T-helper 17 cell (primary cell): ENCODE measurements around the gene ELP1. TPM values are rescaled to one million over a fixed set of nuclear protein-coding genes. Genes with fewer than 3 reads are reported as not detected.
A peak's percentile ranks its signal among the peaks of the same experiment; 100 is the strongest.
"Not testable (repeated sequence)": the region's sequence is repeated elsewhere in the genome, so short reads cannot be mapped to it uniquely, and the experiment has no call there.

Experiments used
- ATAC-seq: fragments of 150-1000 bp; cut with Tn5 transposase; 2 replicates; pipeline ENCODE4 v1.10.0; 2021; ENCODE audit warnings: mild to moderate bottlenecking, moderate library complexity
- DNase-seq, 3 donors: peaks; one replicate each; pipeline versions ENCODE4 v3.0.0 to v3.0.0-alpha.2; 2020 to 2021
- H3K9me3 ChIP-seq: one replicate; pipeline ENCODE4 v1.7.0; 2013; ENCODE audit warnings: low read length, mild to moderate bottlenecking; ENCODE audit not compliant: control insufficient read depth, poor library complexity, severe bottlenecking
- H3K27ac Mint-ChIP-seq: one replicate; pipeline ENCODE4 v1.8.0; 2022; ENCODE audit warnings: mild to moderate bottlenecking, moderate library complexity, mixed read lengths
- H3K27me3 Mint-ChIP-seq: one replicate; pipeline ENCODE4 v1.8.0; 2022; ENCODE audit warnings: mixed read lengths
- H3K36me3 Mint-ChIP-seq: one replicate; pipeline ENCODE4 v1.8.0; 2022; ENCODE audit warnings: low read depth, mixed read lengths
- H3K4me1 Mint-ChIP-seq: one replicate; pipeline ENCODE4 v1.8.0; 2022; ENCODE audit warnings: mild to moderate bottlenecking, mixed read lengths
- H3K4me3 Mint-ChIP-seq: one replicate; pipeline ENCODE4 v1.8.0; 2022; ENCODE audit warnings: mild to moderate bottlenecking, moderate library complexity, mixed read lengths
- total RNA-seq, 4 donors: library from RNA in 2 of 4; stranded (reverse) in 2 of 4; gene quantifications; one replicate each; pipeline ENCODE4 v1.2.3 and lab custom pipeline; 2022 to 2026

ELP1 gene, protein sequence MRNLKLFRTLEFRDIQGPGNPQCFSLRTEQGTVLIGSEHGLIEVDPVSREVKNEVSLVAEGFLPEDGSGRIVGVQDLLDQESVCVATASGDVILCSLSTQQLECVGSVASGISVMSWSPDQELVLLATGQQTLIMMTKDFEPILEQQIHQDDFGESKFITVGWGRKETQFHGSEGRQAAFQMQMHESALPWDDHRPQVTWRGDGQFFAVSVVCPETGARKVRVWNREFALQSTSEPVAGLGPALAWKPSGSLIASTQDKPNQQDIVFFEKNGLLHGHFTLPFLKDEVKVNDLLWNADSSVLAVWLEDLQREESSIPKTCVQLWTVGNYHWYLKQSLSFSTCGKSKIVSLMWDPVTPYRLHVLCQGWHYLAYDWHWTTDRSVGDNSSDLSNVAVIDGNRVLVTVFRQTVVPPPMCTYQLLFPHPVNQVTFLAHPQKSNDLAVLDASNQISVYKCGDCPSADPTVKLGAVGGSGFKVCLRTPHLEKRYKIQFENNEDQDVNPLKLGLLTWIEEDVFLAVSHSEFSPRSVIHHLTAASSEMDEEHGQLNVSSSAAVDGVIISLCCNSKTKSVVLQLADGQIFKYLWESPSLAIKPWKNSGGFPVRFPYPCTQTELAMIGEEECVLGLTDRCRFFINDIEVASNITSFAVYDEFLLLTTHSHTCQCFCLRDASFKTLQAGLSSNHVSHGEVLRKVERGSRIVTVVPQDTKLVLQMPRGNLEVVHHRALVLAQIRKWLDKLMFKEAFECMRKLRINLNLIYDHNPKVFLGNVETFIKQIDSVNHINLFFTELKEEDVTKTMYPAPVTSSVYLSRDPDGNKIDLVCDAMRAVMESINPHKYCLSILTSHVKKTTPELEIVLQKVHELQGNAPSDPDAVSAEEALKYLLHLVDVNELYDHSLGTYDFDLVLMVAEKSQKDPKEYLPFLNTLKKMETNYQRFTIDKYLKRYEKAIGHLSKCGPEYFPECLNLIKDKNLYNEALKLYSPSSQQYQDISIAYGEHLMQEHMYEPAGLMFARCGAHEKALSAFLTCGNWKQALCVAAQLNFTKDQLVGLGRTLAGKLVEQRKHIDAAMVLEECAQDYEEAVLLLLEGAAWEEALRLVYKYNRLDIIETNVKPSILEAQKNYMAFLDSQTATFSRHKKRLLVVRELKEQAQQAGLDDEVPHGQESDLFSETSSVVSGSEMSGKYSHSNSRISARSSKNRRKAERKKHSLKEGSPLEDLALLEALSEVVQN (N-terminal part only)
- total RNA-seq (10 to 100 TPM; 22.0 to 23.2 TPM), total RNA-seq (lab: John Stamatoyannopoulos, UW) (147 to 159 reads per million in 2 donors)

- peak; percentile 87 to 89 (median 88) for DNase-seq
- ATAC-seq: peak; percentile 88
- Mint-ChIP-seq H3K27me3 (no peaks in the 10 kb centered on the region), H3K27ac (peak within 1 kb of the TSS; percentile 94), H3K36me3 (peaks cover 7% of the 10 kb centered on the region), H3K4me1 (peaks cover 24% of the 10 kb centered on the region), H3K4me3 (peak within 1 kb of the TSS; percentile 99)
- no peaks in the 10 kb centered on the region for H3K9me3 ChIP-seq
Measured at GRCh38 chr9:108933718-108934322, at the start of gene ELP1. Gene ELP1 (minus strand): TSS chr9:108934124. CDS start chr9:108931146, 2,978 bp downstream.

DNA sequence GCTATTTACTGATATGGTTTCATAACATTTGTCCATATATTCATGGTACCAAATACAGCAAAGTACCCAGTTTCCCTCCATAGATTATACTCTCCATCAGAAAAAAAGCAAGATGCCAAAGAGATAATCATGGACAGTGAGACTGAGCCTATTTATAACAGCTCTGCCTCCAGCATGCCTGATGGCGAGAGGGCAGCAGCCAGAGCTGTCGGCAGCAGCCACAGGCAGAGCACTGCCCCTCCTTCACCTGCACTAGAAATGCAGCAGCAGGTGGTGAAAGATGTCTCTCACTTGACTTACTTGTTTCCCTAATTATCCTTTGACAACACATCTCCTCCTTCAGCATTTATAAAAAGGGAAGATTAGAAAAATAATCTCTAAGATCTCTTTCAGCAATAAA lies 47.0 kb upstream of the ELP1 start:
- H3K27me3 Mint-ChIP-seq: no peaks in the 10 kb centered on the region
- no peak overlapping the region for H3K27ac Mint-ChIP-seq
- H3K4me3 Mint-ChIP-seq: no peak overlapping the region
- ATAC-seq (no peak), DNase-seq (no peak)
- H3K4me1 Mint-ChIP-seq: no peaks in the 10 kb centered on the region
- H3K36me3 Mint-ChIP-seq: peaks cover 3% of the 10 kb centered on the region
- no peaks in the 10 kb centered on the region for H3K9me3 ChIP-seq

DNA sequence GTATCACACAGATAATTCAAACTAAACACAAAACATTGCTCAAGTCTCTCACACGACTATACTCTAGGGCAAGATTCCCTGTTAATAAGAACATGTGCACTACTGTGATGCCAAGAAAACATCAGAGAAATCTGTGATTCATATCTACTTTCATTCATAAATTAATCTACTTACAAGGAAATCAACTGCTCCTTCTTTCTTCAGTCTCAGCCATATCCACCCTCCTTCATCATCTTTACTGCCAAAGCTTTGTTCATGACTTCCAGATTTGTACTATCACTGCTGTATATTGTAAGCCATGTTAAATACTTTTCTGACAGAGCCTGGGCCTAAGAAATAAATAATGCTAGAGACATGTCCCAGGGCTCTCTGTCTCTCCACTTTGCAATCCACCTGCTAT lies 44.3 kb upstream of the ELP1 start:
- Mint-ChIP-seq H3K27me3 (no peaks in the 10 kb centered on the region), H3K27ac (peak overlapping the region; percentile 34), H3K4me1 (no peaks in the 10 kb centered on the region), H3K4me3 (no peak overlapping the region), H3K36me3 (peaks cover 3% of the 10 kb centered on the region)
- DNase-seq: no peak
- no peak for ATAC-seq
- H3K9me3 ChIP-seq: no peaks in the 10 kb centered on the region

DNA sequence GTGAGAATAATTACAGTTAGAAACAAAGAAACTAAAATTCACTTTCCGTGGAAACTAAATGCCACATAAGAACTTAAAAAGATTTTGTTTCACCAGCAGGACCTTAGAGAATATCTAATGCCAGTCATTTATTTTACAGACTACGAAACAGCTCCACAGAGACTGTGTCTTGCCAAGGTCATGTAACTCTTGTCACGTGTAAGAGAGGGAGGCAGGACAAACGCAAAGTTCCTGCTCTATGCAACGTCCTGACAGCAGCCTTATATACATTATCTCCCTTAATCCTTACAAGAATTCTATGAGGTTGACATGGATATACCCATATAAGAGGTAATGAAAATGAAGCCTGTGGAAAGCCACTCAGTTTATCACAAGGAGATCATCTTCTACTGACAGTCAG lies 40.0 kb upstream of the ELP1 start:
- H3K9me3 ChIP-seq: no peaks in the 10 kb centered on the region
- ATAC-seq (no peak), DNase-seq (no peak)
- Mint-ChIP-seq H3K4me3 (no peak overlapping the region), H3K27me3 (no peaks in the 10 kb centered on the region), H3K4me1 (no peaks in the 10 kb centered on the region), H3K36me3 (peaks cover 3% of the 10 kb centered on the region), H3K27ac (no peak overlapping the region)

DNA sequence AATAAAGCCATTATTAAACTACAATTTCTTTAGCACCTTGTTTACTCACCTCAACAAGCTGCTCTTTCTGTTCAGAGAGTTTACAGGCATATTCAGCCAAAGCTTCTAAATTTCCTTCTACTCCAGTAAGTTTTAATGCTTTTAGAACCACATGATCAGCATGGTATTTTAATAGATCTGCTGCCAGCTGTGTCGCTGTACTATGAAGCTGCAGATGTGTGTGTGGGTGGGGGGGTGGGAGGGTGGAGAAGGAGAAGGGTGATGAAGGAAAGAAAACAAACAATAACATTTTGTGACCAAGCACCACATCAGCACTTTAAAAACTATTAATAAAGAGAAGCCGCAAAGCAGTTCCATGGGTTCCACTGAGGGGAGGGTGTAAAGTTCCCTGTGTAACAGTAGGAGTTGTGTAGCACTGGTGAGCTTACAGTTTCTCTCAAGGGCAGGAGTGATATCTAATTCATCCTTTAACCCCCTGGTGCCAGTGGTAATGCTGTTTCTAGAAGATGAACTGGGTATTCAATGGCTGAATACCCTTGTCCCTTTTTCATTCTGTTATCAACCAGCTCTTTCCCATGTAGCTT lies 38.8 kb upstream of the ELP1 start:
- Mint-ChIP-seq H3K4me3 (no peak overlapping the region), H3K4me1 (no peaks in the 10 kb centered on the region), H3K36me3 (no peaks in the 10 kb centered on the region), H3K27me3 (no peaks in the 10 kb centered on the region), H3K27ac (no peak overlapping the region)
- DNase-seq (no peak), ATAC-seq (no peak)
- H3K9me3 ChIP-seq: no peaks in the 10 kb centered on the region

DNA sequence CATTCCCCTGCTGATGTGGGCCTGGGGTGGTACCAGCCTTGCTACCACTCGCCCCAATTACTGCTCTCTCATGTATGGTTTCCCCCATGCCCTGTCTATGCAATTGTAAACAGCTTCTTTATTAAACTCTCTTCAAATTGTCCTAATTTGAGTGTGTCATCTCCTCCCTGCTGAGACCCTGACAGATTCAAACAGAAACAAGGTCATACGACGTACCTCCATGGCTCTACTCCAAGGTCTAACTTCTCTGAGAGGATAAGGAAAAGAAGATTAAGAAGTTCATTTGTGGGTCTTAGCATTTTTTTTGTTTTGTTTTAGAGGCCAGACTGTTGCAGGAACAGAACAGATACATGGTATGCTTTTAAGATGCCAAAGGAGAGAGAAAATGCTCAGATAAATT lies 38.3 kb upstream of the ELP1 start:
- no peaks in the 10 kb centered on the region for H3K36me3 Mint-ChIP-seq
- DNase-seq (no peak), ATAC-seq (no peak)
- no peak overlapping the region for H3K4me3 Mint-ChIP-seq
- no peaks in the 10 kb centered on the region for H3K4me1 Mint-ChIP-seq
- no peaks in the 10 kb centered on the region for H3K27me3 Mint-ChIP-seq
- H3K27ac Mint-ChIP-seq: no peak overlapping the region
- H3K9me3 ChIP-seq: no peaks in the 10 kb centered on the region

DNA sequence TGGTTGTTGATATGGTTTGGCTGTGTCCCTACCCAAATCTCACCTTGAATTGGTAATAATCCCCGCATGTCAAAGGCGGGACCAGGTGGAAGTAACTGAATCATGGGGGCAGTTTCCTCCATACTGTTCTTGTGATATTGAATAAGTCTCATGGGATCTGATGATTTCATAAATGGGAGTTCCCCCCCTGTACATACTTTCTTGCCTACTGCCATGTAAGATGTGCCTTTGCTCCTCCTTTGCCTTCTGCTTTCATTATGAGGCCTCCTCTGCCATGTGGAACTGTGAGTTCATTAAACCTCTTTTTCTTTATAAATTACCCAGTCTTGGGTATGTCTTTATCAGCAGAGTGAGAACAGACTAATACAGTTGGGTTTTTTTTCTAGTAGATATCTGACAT lies 37.5 kb upstream of the ELP1 start:
- not testable (repeated sequence) for H3K4me3 Mint-ChIP-seq, H3K27ac Mint-ChIP-seq, H3K9me3 ChIP-seq, DNase-seq, ATAC-seq, H3K27me3 Mint-ChIP-seq, H3K4me1 Mint-ChIP-seq, H3K36me3 Mint-ChIP-seq

GRCh38 chr9:108967916-108968315 lies 34.0 kb upstream of the ELP1 start:
- no peaks in the 10 kb centered on the region for H3K36me3 Mint-ChIP-seq
- ATAC-seq (no peak), DNase-seq (no peak)
- no peak overlapping the region for H3K27ac Mint-ChIP-seq
- H3K27me3 Mint-ChIP-seq: no peaks in the 10 kb centered on the region
- no peaks in the 10 kb centered on the region for H3K9me3 ChIP-seq
- no peak overlapping the region for H3K4me3 Mint-ChIP-seq
- no peaks in the 10 kb centered on the region for H3K4me1 Mint-ChIP-seq

DNA sequence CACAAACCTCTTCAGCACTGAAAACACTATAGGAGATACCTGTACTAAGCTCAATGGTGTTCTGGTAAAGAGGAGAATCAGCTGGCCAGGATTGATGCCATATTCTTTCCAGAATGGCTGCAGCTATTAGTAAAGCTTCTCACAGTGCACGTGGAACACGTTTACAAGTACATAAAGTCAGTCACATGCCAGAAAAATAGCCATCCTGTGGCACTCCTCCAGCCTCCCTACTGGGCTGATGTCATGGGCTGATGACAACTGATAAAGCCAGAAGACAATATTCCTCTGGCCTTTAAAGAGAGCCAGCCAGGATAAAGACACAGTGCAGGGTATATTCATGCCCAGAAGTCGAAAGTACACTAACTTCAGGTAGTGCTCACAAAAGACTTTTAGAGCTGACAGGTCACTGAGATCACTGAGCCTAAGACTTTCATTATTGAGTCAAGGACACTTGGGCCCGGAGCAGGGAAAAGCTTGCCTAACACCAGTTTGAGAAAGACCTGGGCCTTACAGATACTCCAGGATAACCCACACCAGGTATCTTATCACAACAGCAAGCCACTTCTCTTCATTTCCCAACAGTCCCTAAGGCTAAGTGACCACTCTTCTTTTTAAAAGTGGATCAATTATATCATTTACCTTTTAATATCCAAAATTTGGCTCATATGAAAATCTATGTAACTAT lies 29.7 kb upstream of the ELP1 start:
- Mint-ChIP-seq H3K27me3 (no peaks in the 10 kb centered on the region), H3K36me3 (no peaks in the 10 kb centered on the region), H3K27ac (no peak overlapping the region), H3K4me3 (no peak overlapping the region), H3K4me1 (no peaks in the 10 kb centered on the region)
- ATAC-seq (no peak), DNase-seq (no peak)
- H3K9me3 ChIP-seq: no peaks in the 10 kb centered on the region

DNA sequence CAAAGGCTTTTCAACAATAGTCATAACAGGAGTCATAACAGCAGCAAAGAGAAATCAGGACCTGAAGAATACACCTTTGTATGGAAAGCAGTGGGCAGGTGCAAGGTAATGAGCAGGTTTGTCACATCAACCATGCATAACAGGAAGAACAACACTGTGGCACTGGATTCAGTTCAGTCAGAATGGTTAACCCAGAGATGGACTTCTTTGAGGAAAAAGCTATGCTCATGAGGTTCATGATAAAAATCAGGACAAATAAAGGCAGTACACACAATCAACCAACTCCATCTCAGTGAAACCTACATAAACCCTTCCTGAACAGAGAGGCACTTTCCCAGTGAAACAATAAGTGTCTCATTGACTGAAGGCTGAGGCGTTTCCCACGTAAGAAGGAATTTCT lies 27.2 kb upstream of the ELP1 start:
- Mint-ChIP-seq H3K4me1 (peaks cover 2% of the 10 kb centered on the region), H3K27ac (no peak overlapping the region), H3K27me3 (no peaks in the 10 kb centered on the region), H3K4me3 (no peak overlapping the region), H3K36me3 (peaks cover 3% of the 10 kb centered on the region)
- ATAC-seq (no peak), DNase-seq (no peak)
- H3K9me3 ChIP-seq: no peaks in the 10 kb centered on the region

- Mint-ChIP-seq H3K36me3 (peaks cover 3% of the 10 kb centered on the region), H3K4me3 (no peak overlapping the region), H3K27ac (no peak overlapping the region), H3K4me1 (peaks cover 2% of the 10 kb centered on the region), H3K27me3 (no peaks in the 10 kb centered on the region)
- H3K9me3 ChIP-seq: no peaks in the 10 kb centered on the region
- no peak for ATAC-seq
- DNase-seq: no peak
Measured at GRCh38 chr9:108960331-108960730, 26.4 kb upstream of the ELP1 start.

GRCh38 chr9:108956631-108957026 lies 22.7 kb upstream of the ELP1 start:
- Mint-ChIP-seq H3K27ac (no peak overlapping the region), H3K27me3 (no peaks in the 10 kb centered on the region), H3K36me3 (peaks cover 3% of the 10 kb centered on the region), H3K4me3 (no peak overlapping the region), H3K4me1 (peaks cover 2% of the 10 kb centered on the region)
- DNase-seq: no peak
- no peak for ATAC-seq
- H3K9me3 ChIP-seq: no peaks in the 10 kb centered on the region
